HepG2 (cell line): Measurements from ENCODE around the gene CTNNAL1.

Experiments
- HCFC1 ChIP-seq: fragments of 150-350 bp; IDR thresholded peaks from 2 replicates; pipeline ENCODE4 v1.6.1; 2014; ENCODE audit warnings: low read depth, low read length
- ZSCAN20 ChIP-seq: sonication (generic); formaldehyde crosslinking; IDR thresholded peaks from 2 replicates; pipeline ENCODE4 v1.4.0; 2020; ENCODE audit warnings: missing genetic modification reagents, mild to moderate bottlenecking, borderline replicate concordance
- ZSCAN22 ChIP-seq: sonication (generic); formaldehyde crosslinking; IDR thresholded peaks from 2 replicates; pipeline ENCODE4 v1.4.0; 2020; ENCODE audit warnings: mild to moderate bottlenecking, missing genetic modification reagents
- TF ChIP-seq, protein P1 (sequence below): sonication (generic); formaldehyde crosslinking; IDR thresholded peaks from 2 replicates; pipeline ENCODE4 v1.5.1; 2020; ENCODE audit warnings: mild to moderate bottlenecking, missing genetic modification reagents, moderate library complexity
- TF ChIP-seq, protein P2 (sequence below): sonication (generic); formaldehyde crosslinking; IDR thresholded peaks from 2 replicates; pipeline ENCODE4 v1.5.0; 2020; ENCODE audit warnings: mild to moderate bottlenecking, missing genetic modification reagents, moderate library complexity

DNA sequence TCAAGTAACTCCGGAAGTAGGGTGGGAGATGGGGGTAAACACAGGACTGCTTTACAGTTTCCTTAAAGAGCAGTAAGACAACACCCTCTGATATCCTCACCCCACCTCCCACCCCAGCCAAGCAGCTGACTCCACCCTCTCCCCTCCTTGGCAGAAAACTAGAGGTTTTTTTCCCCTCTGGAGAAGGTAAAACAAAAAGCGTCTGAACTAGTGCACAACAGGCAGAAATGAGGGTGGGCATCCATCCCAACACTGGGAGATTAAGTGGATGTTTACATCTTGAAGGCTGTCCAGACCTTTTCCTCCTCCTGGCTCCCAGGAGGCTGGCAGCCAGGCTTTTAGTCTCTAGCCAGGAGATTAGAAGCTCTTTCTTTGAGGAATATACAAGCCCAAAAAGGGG lies 13.9 kb upstream of the CTNNAL1 start:
- no peak for TF ChIP-seq ZSCAN20 (CRISPR knock-in tag)
- no peak for TF ChIP-seq HCFC1
- TF ChIP-seq, protein P1, sequence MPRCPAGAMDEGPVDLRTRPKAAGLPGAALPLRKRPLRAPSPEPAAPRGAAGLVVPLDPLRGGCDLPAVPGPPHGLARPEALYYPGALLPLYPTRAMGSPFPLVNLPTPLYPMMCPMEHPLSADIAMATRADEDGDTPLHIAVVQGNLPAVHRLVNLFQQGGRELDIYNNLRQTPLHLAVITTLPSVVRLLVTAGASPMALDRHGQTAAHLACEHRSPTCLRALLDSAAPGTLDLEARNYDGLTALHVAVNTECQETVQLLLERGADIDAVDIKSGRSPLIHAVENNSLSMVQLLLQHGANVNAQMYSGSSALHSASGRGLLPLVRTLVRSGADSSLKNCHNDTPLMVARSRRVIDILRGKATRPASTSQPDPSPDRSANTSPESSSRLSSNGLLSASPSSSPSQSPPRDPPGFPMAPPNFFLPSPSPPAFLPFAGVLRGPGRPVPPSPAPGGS (CRISPR knock-in tag) = no peak
- no peak for TF ChIP-seq ZSCAN22 (CRISPR knock-in tag)
- TF ChIP-seq, protein P2, sequence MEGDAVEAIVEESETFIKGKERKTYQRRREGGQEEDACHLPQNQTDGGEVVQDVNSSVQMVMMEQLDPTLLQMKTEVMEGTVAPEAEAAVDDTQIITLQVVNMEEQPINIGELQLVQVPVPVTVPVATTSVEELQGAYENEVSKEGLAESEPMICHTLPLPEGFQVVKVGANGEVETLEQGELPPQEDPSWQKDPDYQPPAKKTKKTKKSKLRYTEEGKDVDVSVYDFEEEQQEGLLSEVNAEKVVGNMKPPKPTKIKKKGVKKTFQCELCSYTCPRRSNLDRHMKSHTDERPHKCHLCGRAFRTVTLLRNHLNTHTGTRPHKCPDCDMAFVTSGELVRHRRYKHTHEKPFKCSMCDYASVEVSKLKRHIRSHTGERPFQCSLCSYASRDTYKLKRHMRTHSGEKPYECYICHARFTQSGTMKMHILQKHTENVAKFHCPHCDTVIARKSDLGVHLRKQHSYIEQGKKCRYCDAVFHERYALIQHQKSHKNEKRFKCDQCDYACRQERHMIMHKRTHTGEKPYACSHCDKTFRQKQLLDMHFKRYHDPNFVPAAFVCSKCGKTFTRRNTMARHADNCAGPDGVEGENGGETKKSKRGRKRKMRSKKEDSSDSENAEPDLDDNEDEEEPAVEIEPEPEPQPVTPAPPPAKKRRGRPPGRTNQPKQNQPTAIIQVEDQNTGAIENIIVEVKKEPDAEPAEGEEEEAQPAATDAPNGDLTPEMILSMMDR (CRISPR knock-in tag) = no peak
